GM18499 (cell line): Measurements from ENCODE around the gene NNT.
"Not testable (repeated sequence)": the region's sequence is repeated elsewhere in the genome, so short reads cannot be mapped to it uniquely, and the experiment has no call there.

Source experiments
- ATAC-seq: cut with Tn5 transposase; IDR thresholded peaks from one replicate; pipeline ENCODE4 v1.9.1; 2021; ENCODE audit warnings: moderate number of reproducible peaks; ENCODE audit not compliant: insufficient read depth, unreplicated experiment

The NNT gene

DNA sequence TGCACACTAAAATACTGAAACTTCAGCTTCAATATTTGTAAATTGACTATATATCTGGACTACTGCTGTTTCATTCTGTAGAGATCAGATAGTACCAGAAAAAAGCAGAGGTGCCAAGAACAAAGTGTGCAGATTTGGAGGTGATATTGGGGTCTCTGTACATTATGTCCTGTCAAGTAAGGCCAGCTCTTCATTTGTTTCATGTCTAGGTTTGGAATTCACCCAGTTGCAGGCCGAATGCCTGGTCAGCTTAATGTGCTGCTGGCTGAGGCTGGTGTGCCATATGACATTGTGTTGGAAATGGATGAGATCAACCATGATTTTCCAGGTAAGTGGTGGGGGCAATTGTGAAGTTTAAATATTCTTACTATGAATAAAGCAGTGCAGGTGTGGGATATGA lies 96.9 kb downstream of the NNT start:
- no peak for ATAC-seq

GRCh38 chr5:43700601-43701000 lies 97.6 kb downstream of the NNT start:
- no peak for ATAC-seq

DNA sequence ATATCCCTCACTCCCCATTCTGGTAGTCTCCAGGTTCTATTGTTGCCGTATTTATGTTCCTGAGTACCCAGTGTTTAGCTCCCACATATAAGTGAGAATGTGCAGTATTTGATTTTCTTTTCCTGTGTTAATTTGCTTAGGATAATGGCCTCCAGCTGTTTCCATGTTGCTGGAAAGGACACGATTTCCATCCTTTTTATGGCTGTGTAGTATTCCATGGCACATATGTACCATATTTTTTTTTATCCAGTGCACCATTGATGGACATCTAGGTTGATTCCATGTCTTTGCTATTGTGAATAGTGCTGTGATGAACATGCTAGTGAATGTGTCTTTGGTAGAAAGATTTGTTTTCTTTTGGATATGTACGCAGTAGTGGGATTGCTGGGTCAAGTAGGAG lies 98.2 kb downstream of the NNT start:
- ATAC-seq: no peak

- ATAC-seq: no peak
Measured at GRCh38 chr5:43702293-43702692, 99.3 kb downstream of the NNT start.

GRCh38 chr5:43702815-43703214 lies 99.8 kb downstream of the NNT start:
- no peak for ATAC-seq

- no peak for ATAC-seq
Measured at GRCh38 chr5:43704243-43704642, 101.3 kb downstream of the NNT start.

DNA sequence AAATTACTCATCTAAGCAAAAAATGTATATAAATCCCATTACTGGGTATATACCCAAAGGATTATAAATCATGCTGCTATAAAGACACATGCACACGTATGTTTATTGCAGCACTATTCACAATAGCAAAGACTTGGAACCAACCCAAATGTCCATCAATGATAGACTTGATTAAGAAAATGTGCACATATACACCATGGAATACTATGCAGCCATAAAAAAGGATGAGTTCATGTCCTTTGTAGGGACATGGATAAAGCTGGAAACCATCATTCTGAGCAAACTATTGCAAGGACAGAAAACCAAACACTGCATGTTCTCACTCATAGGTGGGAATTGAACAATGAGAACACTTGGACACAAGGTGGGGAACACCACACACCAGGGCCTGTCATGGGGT lies 103.6 kb downstream of the NNT start:
- not testable (repeated sequence) for ATAC-seq

DNA sequence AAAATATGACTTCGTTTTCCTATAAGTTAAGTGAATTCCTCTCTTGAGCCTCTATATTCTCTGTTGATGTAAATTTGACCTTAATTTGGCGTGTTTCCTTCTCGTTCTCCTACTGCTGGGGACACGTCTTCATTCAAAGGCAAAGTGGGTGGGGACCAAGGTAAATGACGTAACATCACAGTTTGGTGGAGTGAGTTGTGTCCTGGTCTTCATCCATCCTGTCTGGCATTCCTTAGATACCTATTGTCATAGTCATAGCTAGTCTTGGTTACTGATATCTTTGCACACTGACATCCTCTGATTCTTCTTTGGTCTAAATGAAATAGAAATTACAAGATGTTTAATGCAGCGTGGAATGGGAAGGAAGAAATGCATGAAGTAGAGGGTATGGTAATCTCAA lies 108.5 kb downstream of the NNT start:
- ATAC-seq: no peak

DNA sequence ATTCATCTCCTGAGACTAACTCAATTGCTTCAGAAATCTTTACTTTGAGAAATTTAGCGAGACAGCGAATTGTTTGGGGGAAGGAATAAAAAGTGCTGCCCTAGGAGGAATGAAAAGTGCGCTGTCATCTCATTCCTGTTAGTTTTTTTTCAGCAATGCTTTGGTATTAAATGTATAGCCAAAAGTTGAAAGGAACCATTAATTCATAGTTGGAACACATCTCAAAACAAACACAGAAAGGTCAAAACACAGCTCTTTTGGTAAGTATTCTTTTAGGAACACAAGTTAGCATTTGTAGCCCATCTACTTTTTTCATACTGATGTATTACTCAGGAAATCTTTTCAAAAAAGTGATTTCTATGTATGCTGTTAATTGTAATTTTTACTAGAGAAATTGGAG lies 109.1 kb downstream of the NNT start:
- no peak for ATAC-seq

- not testable (repeated sequence) for ATAC-seq
Measured at GRCh38 chr5:43719783-43720182, 116.8 kb downstream of the NNT start.

- ATAC-seq: no peak
Measured at GRCh38 chr5:43728581-43728980, 125.6 kb downstream of the NNT start.

GRCh38 chr5:43729846-43730478 lies 127.0 kb downstream of the NNT start:
- ATAC-seq: no peak

DNA sequence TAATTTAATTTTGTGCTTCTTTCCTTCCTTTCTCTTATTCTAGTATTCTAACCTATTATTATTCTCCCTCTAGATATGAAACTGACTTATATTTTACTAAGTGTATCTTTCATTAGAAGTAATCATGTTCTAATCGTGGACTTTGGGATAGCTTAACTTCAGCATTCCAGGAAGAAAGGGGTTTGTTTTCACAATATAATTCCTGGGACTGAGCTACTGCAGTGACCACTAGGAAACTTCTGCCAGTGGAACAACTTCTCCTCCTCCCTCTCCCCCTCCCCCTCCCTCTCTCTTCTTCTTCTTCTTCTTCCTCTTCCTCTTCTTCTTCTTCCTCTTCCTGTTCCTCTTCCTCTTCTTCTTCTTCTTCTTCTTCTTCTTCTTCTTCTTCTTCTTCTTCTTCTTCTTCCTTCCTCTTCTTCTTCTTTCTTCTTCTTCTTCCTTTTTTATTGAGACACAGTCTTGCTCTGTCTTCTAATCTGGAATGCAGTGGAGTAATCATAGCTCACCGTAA lies 127.9 kb downstream of the NNT start:
- ATAC-seq: no peak

GRCh38 chr5:43731573-43731972 lies 128.6 kb downstream of the NNT start:
- ATAC-seq: no peak

DNA sequence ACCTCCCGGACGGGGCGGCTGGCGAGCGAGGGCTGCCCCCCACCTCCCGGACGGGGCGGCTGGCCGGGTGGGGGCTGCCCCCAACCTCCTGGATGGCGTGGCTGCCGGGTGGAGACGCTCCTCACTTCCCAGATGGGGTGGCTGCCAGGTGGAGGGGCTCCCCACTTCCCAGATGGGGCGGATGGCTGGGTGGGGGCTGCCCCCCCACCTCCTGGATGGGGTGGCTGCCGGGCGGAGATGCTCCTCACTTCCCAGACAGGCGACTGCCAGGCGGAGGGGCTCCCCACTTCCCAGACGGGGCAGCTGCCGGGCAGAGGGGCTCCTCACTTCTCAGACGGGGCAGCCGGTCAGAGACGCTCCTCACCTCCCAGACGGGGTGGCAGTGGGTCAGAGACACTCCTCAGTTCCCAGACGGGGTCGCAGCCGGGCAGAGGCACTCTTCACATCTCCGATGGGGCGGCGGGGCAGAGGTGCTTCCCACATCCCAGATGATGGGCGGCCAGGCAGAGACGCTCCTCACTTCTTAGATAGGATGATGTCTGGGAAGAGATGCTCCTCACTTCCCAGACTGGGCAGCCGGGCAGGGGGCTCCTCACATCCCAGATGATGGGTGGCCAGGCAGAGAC lies 143.1 kb downstream of the NNT start:
- not testable (repeated sequence) for ATAC-seq

DNA sequence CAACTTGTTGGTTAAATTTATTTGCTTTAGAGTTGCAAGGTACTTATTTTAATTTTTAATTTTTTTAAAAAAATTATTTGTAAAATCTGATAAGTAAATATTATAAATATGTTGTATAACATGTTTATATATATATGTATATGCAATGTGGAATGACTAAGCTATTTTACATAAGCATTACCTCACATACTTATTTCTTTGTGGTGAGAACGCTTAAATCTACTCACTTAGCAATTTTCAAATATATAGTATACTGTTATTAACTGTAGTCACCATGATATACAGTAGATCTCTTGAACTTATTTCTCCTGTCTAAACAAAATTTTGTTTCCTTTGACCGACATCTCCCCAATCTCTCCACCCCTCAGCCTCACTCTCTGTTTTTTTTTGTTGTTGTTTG lies 147.8 kb downstream of the NNT start:
- ATAC-seq: no peak

GRCh38 chr5:43753069-43753468 lies 150.1 kb downstream of the NNT start:
- ATAC-seq: no peak
